ENCODE measurements around the gene RASA2. TPM values are rescaled to one million over a fixed set of nuclear protein-coding genes. Genes with fewer than 3 reads are reported as not detected.
A peak's percentile ranks its signal among the peaks of the same experiment; 100 is the strongest.

The RASA2 gene
- total and polyA plus RNA-seq, 9 of the 15 experiments (the other 6 are each of a cell fraction or from before 2014, with no cell fraction given), result 2.0 to 12.8 (median 9.5) TPM

DNA sequence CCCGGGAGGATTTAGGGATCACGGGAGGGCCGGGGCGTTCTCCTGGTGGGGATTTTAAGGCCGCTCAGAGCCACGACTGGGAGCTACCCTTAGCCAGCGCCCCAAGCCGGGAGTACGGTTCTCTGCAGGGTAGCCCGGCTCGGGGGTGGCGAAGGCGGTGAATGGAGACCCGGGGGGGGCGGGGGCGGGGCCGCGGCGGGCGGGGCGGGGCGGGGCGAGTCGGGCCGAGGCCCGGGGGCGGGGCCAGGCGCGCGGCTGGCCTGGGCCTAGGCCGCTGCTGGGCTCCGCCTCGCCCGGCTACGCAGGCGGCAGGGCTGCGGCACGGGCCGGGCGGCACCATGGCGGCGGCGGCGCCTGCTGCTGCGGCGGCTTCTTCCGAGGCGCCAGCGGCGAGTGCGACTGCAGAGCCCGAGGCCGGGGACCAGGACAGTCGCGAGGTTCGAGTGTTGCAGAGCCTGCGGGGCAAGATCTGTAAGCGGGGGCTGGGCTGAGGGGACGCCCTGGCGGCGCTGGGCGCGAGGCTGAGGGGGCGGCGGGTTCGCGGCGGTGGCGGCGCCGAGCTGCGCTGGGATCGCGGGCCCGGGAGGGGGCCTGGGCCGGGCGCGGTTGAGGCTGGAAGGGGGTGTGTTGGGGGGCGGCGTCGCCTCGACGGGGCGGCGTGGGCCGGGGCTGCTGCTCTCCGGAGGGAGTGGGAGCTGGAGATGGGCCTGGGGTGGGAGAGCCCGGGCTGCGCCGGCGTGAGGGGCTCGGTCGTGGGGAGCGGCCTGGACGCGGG lies at the start of gene RASA2 (continued):
- no peak for TF ChIP-seq ZBTB40 (IDR thresholded peaks at IDR 0.05)
- TF ChIP-seq ZBTB40 (CRISPR knock-in tag; IDR thresholded peaks at IDR 0.05), result no peak
- TF ChIP-seq GMEB1 (CRISPR knock-in tag; IDR thresholded peaks at IDR 0.05), result no peak
- no peak for TF ChIP-seq ZC3H11A (IDR thresholded peaks at IDR 0.05; ENCODE audit: low read depth, low read length)
- TF ChIP-seq CHD1 (IDR thresholded peaks at IDR 0.05; ENCODE audit: low read length), result peak; percentile 38
- TF ChIP-seq E2F1 (CRISPR knock-in tag; IDR thresholded peaks at IDR 0.05), result no peak
- no peak for TF ChIP-seq ZNF41 (CRISPR knock-in tag; conservative IDR thresholded peaks at IDR 0.05)
- TF ChIP-seq PPARD (CRISPR knock-in tag; IDR thresholded peaks at IDR 0.05), result no peak
- TF ChIP-seq, protein P1, sequence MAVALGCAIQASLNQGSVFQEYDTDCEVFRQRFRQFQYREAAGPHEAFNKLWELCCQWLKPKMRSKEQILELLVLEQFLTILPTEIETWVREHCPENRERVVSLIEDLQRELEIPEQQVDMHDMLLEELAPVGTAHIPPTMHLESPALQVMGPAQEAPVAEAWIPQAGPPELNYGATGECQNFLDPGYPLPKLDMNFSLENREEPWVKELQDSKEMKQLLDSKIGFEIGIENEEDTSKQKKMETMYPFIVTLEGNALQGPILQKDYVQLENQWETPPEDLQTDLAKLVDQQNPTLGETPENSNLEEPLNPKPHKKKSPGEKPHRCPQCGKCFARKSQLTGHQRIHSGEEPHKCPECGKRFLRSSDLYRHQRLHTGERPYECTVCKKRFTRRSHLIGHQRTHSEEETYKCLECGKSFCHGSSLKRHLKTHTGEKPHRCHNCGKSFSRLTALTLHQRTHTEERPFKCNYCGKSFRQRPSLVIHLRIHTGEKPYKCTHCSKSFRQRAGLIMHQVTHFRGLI (CRISPR knock-in tag; IDR thresholded peaks at IDR 0.05), result no peak
- TF ChIP-seq ZFPM2 (CRISPR knock-in tag; IDR thresholded peaks at IDR 0.05), result no peak
- no peak for TF ChIP-seq TFAM (CRISPR knock-in tag; conservative IDR thresholded peaks at IDR 0.05)
- TF ChIP-seq, protein P2, sequence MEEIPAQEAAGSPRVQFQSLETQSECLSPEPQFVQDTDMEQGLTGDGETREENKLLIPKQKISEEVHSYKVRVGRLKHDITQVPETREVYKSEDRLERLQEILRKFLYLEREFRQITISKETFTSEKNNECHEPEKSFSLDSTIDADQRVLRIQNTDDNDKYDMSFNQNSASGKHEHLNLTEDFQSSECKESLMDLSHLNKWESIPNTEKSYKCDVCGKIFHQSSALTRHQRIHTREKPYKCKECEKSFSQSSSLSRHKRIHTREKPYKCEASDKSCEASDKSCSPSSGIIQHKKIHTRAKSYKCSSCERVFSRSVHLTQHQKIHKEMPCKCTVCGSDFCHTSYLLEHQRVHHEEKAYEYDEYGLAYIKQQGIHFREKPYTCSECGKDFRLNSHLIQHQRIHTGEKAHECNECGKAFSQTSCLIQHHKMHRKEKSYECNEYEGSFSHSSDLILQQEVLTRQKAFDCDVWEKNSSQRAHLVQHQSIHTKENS (CRISPR knock-in tag; IDR thresholded peaks at IDR 0.05), result no peak
- no peak for TF ChIP-seq WHSC1 (IDR thresholded peaks at IDR 0.05; ENCODE audit: low read length)

Measured in K562 (cell line).